ENCODE measurements around the gene PITX3.

PITX3 gene

GRCh38 chr10:102230264-102230860, 10.9 kb downstream of the PITX3 start (continued):
- TF ChIP-seq PRDM4 (tag by site-specific recombination; IDR thresholded peaks at IDR 0.05) (peak; percentile 37; the same call in 1 of the 2 replicates), ZNF350 (tag by site-specific recombination; IDR thresholded peaks at IDR 0.05) (no peak), ZBTB26 (tag by site-specific recombination; optimal IDR thresholded peaks at IDR 0.05) (peak; percentile 81), KLF7 (tag by site-specific recombination; IDR thresholded peaks at IDR 0.05; ENCODE audit: borderline replicate concordance) (peak; percentile 98), ZBTB11 (tag by site-specific recombination; conservative IDR thresholded peaks at IDR 0.05; ENCODE audit: low read depth) (0 out of 2 replicates have a peak, but pooled peaks have one; percentile 16), ZNF658 (tag by site-specific recombination; IDR thresholded peaks at IDR 0.05) (no peak), ZNF24 (tag by site-specific recombination; IDR thresholded peaks at IDR 0.05) (peak; percentile 71), ZNF473 (tag by site-specific recombination; IDR thresholded peaks at IDR 0.05) (no peak), ZBTB48 (tag by site-specific recombination; IDR thresholded peaks at IDR 0.05) (peak; percentile 87), OVOL3 (tag by site-specific recombination; IDR thresholded peaks at IDR 0.05) (no peak), ZNF514 (tag by site-specific recombination; IDR thresholded peaks at IDR 0.05) (no peak), ZNF843 (tag by site-specific recombination; IDR thresholded peaks at IDR 0.05) (peak; percentile 60), ZNF341 (tag by site-specific recombination; IDR thresholded peaks at IDR 0.05; ENCODE audit: low read depth) (peak; percentile 6; the same call in 1 of the 2 replicates), ZNF529 (tag by site-specific recombination; IDR thresholded peaks at IDR 0.05; ENCODE audit: insufficient replicate concordance) (no peak), RBAK (tag by site-specific recombination; IDR thresholded peaks at IDR 0.05) (no peak), ZNF830 (tag by site-specific recombination; IDR thresholded peaks at IDR 0.05; ENCODE audit: low read depth) (no peak), ZNF324 (tag by site-specific recombination; IDR thresholded peaks at IDR 0.05) (no peak; the same call in 1 of the 2 replicates), ZNF311 (tag by site-specific recombination; IDR thresholded peaks at IDR 0.05; ENCODE audit: borderline replicate concordance) (no peak), PRDM2 (tag by site-specific recombination; IDR thresholded peaks at IDR 0.05; ENCODE audit: borderline replicate concordance) (no peak), ZNF391 (tag by site-specific recombination; IDR thresholded peaks at IDR 0.05; ENCODE audit: borderline replicate concordance, low read depth) (peak; percentile 47; the same call in 1 of the 2 replicates), SP3 (tag by site-specific recombination; IDR thresholded peaks at IDR 0.05) (peak; percentile 91), PATZ1 (tag by site-specific recombination; IDR thresholded peaks at IDR 0.05) (peak; percentile 100), YY2 (tag by site-specific recombination; IDR thresholded peaks at IDR 0.05) (no peak), BCL11A (tag by site-specific recombination; IDR thresholded peaks at IDR 0.05; ENCODE audit: low read depth) (peak; percentile 97)

All from HEK293 (cell line).